ENCODE data around the gene MLYCD.

GRCh38 chr16:83898463-83899271, at the start of gene MLYCD:
- TF ChIP-seq POLR2AphosphoS5 (IDR thresholded peaks at IDR 0.05): peak; percentile 51 to 84 (median 64)
- no peak for TF ChIP-seq CTCF (IDR thresholded peaks at IDR 0.05)
